ENCODE data around the gene HSF2BP. TPM values are rescaled to one million over a fixed set of nuclear protein-coding genes. Genes with fewer than 3 reads are reported as not detected.
"Not testable (repeated sequence)": the region's sequence is repeated elsewhere in the genome, so short reads cannot be mapped to it uniquely, and the experiment has no call there.

HSF2BP gene
- polyA plus RNA-seq, 2 donors = 0.26 to 0.28 TPM

DNA sequence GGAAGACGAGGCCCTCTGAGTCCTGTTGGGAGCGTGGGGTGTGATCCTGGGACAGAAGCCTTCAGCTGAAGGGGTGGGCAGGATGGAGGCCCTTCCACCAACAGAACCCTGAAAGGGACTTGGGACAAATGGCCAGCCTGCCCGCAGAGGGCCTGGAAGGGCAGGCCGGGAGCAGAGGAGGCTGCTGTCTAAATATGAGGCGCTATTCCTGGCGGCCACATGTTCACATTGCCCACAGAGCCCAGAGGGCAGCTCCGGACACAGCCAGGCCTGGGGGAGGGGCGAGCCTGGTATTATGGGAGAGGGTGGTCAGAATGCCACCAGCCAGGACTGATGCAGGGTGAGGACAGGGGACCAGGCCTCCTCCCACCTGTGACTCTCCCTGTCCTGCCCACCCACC, 160.4 kb downstream of the HSF2BP start:
- not testable (repeated sequence) for H3K27me3 ChIP-seq (ENCODE audit: control insufficient read depth in 1 of 2, insufficient read depth in 2 of 2, low read length in 2 of 2); H3K27ac ChIP-seq (ENCODE audit: low read depth in 2 of 2, low read length in 1 of 2); H3K4me1 ChIP-seq (ENCODE audit: control insufficient read depth in 2 of 2, insufficient read depth in 2 of 2, low read length in 1 of 2); H3K9me3 ChIP-seq (ENCODE audit: control insufficient read depth in 2 of 2, insufficient read depth in 1 of 2, low read depth in 1 of 2, low read length in 1 of 2); H3K4me3 ChIP-seq (ENCODE audit: low read depth in 1 of 2, low read length in 2 of 2); H3K36me3 ChIP-seq (ENCODE audit: control insufficient read depth in 2 of 2, insufficient read depth in 2 of 2, low read length in 1 of 2)
- 88 to 95% methylated on average over 2 of the region's 8 CpGs for WGBS, 2 donors

- WGBS, 2 donors = no CpG with 5 or more reads among the region's 7 CpGs
- not testable (repeated sequence) for H3K9me3 ChIP-seq (ENCODE audit: control insufficient read depth in 2 of 2, insufficient read depth in 1 of 2, low read depth in 1 of 2, low read length in 1 of 2); H3K27ac ChIP-seq (ENCODE audit: low read depth in 2 of 2, low read length in 1 of 2); H3K27me3 ChIP-seq (ENCODE audit: control insufficient read depth in 1 of 2, insufficient read depth in 2 of 2, low read length in 2 of 2); H3K4me1 ChIP-seq (ENCODE audit: control insufficient read depth in 2 of 2, insufficient read depth in 2 of 2, low read length in 1 of 2); H3K4me3 ChIP-seq (ENCODE audit: low read depth in 1 of 2, low read length in 2 of 2); H3K36me3 ChIP-seq (ENCODE audit: control insufficient read depth in 2 of 2, insufficient read depth in 2 of 2, low read length in 1 of 2)
Observed at GRCh38 chr21:43498065-43498464, 161.2 kb downstream of the HSF2BP start.

DNA sequence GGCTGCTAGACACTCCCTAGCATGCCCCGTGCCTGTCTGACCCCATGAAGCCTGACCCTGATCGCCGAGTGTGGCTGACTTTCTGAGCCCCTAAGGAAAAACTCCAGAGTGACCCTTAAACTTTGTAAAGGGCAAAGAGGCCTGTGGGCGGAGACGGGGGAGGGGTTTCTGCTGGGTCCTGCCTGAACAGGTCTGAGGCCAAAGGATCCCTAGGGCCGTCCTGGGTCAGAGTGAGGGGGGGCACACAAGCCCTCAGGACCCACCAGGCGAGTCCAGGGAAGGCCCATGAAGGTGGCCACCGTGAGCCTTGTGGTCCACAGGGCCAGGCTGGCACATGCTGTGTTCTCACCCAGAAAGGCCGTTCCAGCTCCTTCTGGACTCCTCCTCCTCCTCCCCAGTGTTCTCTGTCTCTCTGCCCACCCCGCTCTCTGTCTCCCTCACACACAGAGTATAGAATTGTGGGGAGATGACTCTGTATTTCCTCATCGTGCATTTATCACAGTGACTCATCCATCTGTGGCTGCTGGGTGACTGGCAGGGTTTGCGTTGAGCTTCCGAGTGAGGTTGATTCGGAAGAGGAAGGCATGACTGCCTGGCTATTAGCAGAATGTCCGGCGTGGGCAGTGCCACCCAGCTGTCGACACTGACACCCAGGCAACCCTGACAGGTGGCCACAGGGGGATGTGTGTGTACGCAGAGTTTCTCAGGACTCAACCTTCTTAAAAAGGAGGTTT, 164.8 kb downstream of the HSF2BP start:
- H3K27me3 ChIP-seq (ENCODE audit: control insufficient read depth in 1 of 2, insufficient read depth in 2 of 2, low read length in 2 of 2); H3K36me3 ChIP-seq (ENCODE audit: control insufficient read depth in 2 of 2, insufficient read depth in 2 of 2, low read length in 1 of 2); H3K9me3 ChIP-seq (ENCODE audit: control insufficient read depth in 2 of 2, insufficient read depth in 1 of 2, low read depth in 1 of 2, low read length in 1 of 2); H3K27ac ChIP-seq (ENCODE audit: low read depth in 2 of 2, low read length in 1 of 2); H3K4me1 ChIP-seq (ENCODE audit: control insufficient read depth in 2 of 2, insufficient read depth in 2 of 2, low read length in 1 of 2); H3K4me3 ChIP-seq (ENCODE audit: low read depth in 1 of 2, low read length in 2 of 2): not testable (repeated sequence)
- WGBS, 2 donors = 38 to 48% methylated on average over 4 to 5 of the region's 18 CpGs

GRCh38 chr21:43493471-43493870, 165.8 kb downstream of the HSF2BP start:
- H3K4me3 ChIP-seq (ENCODE audit: low read depth in 1 of 2, low read length in 2 of 2); H3K36me3 ChIP-seq (ENCODE audit: control insufficient read depth in 2 of 2, insufficient read depth in 2 of 2, low read length in 1 of 2); H3K4me1 ChIP-seq (ENCODE audit: control insufficient read depth in 2 of 2, insufficient read depth in 2 of 2, low read length in 1 of 2); H3K9me3 ChIP-seq (ENCODE audit: control insufficient read depth in 2 of 2, insufficient read depth in 1 of 2, low read depth in 1 of 2, low read length in 1 of 2); H3K27me3 ChIP-seq (ENCODE audit: control insufficient read depth in 1 of 2, insufficient read depth in 2 of 2, low read length in 2 of 2); H3K27ac ChIP-seq (ENCODE audit: low read depth in 2 of 2, low read length in 1 of 2): not testable (repeated sequence)
- WGBS, 2 donors = 99 to 100% methylated on average over 2 to 4 of the region's 14 CpGs

GRCh38 chr21:43488235-43488634, 171.1 kb downstream of the HSF2BP start:
- not testable (repeated sequence) for H3K36me3 ChIP-seq (ENCODE audit: control insufficient read depth in 2 of 2, insufficient read depth in 2 of 2, low read length in 1 of 2); H3K9me3 ChIP-seq (ENCODE audit: control insufficient read depth in 2 of 2, insufficient read depth in 1 of 2, low read depth in 1 of 2, low read length in 1 of 2); H3K4me1 ChIP-seq (ENCODE audit: control insufficient read depth in 2 of 2, insufficient read depth in 2 of 2, low read length in 1 of 2); H3K27me3 ChIP-seq (ENCODE audit: control insufficient read depth in 1 of 2, insufficient read depth in 2 of 2, low read length in 2 of 2); H3K27ac ChIP-seq (ENCODE audit: low read depth in 2 of 2, low read length in 1 of 2); H3K4me3 ChIP-seq (ENCODE audit: low read depth in 1 of 2, low read length in 2 of 2)
- WGBS, 2 donors = no CpG with 5 or more reads among the region's 17 CpGs

DNA sequence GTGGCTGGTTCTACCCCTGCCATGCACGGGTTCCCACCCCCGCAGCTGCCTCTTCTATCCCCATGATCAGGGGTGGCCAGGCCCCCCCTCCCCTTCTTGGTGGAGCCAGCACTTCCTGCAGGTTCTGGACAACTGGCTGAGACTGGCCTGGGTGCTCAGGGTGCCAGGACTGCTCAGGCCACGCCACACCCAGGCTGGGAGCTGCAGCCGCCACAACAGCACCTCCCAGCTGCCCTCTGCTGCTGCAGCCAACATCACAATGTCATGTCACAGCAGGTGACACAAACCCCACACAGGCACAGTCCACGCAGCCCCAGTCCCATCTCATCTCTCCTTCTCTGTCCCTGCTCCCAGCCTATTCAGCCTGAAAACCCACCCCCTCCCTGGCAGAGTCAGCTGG, 173.2 kb downstream of the HSF2BP start:
- H3K36me3 ChIP-seq (ENCODE audit: control insufficient read depth in 2 of 2, insufficient read depth in 2 of 2, low read length in 1 of 2); H3K4me1 ChIP-seq (ENCODE audit: control insufficient read depth in 2 of 2, insufficient read depth in 2 of 2, low read length in 1 of 2); H3K4me3 ChIP-seq (ENCODE audit: low read depth in 1 of 2, low read length in 2 of 2); H3K9me3 ChIP-seq (ENCODE audit: control insufficient read depth in 2 of 2, insufficient read depth in 1 of 2, low read depth in 1 of 2, low read length in 1 of 2); H3K27ac ChIP-seq (ENCODE audit: low read depth in 2 of 2, low read length in 1 of 2); H3K27me3 ChIP-seq (ENCODE audit: control insufficient read depth in 1 of 2, insufficient read depth in 2 of 2, low read length in 2 of 2): not testable (repeated sequence)
- WGBS, 2 donors = no CpG with 5 or more reads among the region's 5 CpGs

DNA sequence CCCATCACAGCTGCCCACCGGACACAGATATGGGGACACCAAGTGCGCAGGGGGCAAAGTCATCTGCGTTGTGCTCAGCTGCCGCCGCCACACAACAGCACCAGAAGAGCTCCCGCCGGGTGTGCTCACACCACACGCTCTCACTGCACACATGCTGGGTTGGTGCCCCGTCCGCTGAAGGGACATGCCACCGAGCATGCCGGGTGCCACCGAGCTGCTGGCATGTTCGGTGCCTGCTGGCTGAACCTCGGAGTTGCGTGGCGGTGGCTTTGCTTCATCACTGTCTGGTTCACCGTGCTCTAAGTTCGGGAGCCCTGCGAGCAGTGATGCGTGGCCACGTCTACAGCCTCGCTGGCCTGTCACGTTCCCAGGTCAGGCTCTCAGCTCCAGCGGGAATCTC, 174.3 kb downstream of the HSF2BP start:
- H3K4me3 ChIP-seq (ENCODE audit: low read depth in 1 of 2, low read length in 2 of 2); H3K27me3 ChIP-seq (ENCODE audit: control insufficient read depth in 1 of 2, insufficient read depth in 2 of 2, low read length in 2 of 2); H3K27ac ChIP-seq (ENCODE audit: low read depth in 2 of 2, low read length in 1 of 2); H3K36me3 ChIP-seq (ENCODE audit: control insufficient read depth in 2 of 2, insufficient read depth in 2 of 2, low read length in 1 of 2); H3K9me3 ChIP-seq (ENCODE audit: control insufficient read depth in 2 of 2, insufficient read depth in 1 of 2, low read depth in 1 of 2, low read length in 1 of 2); H3K4me1 ChIP-seq (ENCODE audit: control insufficient read depth in 2 of 2, insufficient read depth in 2 of 2, low read length in 1 of 2): not testable (repeated sequence)
- whole genome bisulfite sequencing, 2 donors = no CpG with 5 or more reads among the region's 25 CpGs

DNA sequence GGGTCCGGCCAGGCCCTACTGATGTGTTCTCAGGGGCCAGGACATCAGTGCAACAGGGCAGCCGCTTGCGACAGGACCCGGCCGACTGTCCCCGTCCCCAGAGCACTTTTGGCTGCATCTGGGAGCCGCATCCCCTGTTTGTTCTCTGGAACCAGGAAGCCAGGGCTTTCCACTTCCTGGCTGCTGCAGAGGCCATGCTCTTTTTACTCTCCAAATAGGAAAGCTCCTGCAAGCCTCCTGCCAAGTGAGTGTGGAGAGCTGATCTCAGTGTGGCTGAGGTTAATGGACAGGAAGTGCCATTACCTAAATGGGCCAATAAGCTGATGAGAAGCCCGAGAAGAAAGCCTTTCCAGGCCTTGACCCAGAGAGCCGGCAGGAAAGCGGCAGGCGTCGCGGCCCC, 180.1 kb downstream of the HSF2BP start:
- WGBS, 2 donors = no CpG with 5 or more reads among the region's 13 CpGs
- not testable (repeated sequence) for H3K27ac ChIP-seq (ENCODE audit: low read depth in 2 of 2, low read length in 1 of 2); H3K4me1 ChIP-seq (ENCODE audit: control insufficient read depth in 2 of 2, insufficient read depth in 2 of 2, low read length in 1 of 2)

More for the DNA sequence above, 180.1 kb downstream of the HSF2BP start:
- H3K9me3 ChIP-seq (ENCODE audit: control insufficient read depth in 2 of 2, insufficient read depth in 1 of 2, low read depth in 1 of 2, low read length in 1 of 2); H3K36me3 ChIP-seq (ENCODE audit: control insufficient read depth in 2 of 2, insufficient read depth in 2 of 2, low read length in 1 of 2); H3K27me3 ChIP-seq (ENCODE audit: control insufficient read depth in 1 of 2, insufficient read depth in 2 of 2, low read length in 2 of 2); H3K4me3 ChIP-seq (ENCODE audit: low read depth in 1 of 2, low read length in 2 of 2): not testable (repeated sequence)

Other genes with a start within 250 kb of the HSF2BP start
- gene SIK1, start 232.4 kb downstream of the HSF2BP start, polyA plus RNA-seq = 1 to 10 TPM; 1.3 to 4.6 TPM
- 1 to 10 TPM; 5.6 to 6.6 TPM for gene RRP1B, start 72 bp upstream of the HSF2BP start, polyA plus RNA-seq
- gene PDXK, start 59.6 kb upstream of the HSF2BP start, polyA plus RNA-seq = 10 to 100 TPM; 54.7 to 73.4 TPM
- gene CSTB, start 116.8 kb upstream of the HSF2BP start, polyA plus RNA-seq = 1,000 to 10,000 TPM; 3,514 to 5,149 TPM
- gene RRP1, start 130.1 kb upstream of the HSF2BP start, polyA plus RNA-seq = 10 to 100 TPM; 21.0 to 22.5 TPM
- 10 to 100 TPM; 15.3 to 18.6 TPM for gene AGPAT3, start 205.7 kb upstream of the HSF2BP start, polyA plus RNA-seq